ENCODE measurements around the gene STK33.

GRCh38 chr11:8639655-8640054 is 45.6 kb upstream of the STK33 start:
- TF ChIP-seq POLR2A (IDR thresholded peaks at IDR 0.05; ENCODE audit: low read depth, low read length) (no peak), CTCF (IDR thresholded peaks at IDR 0.05; ENCODE audit: extremely low read depth in 1 of 2, insufficient read depth in 1 of 2, low read depth in 1 of 2, low read length in 2 of 2) (no peak), JUN (IDR thresholded peaks at IDR 0.05; ENCODE audit: borderline replicate concordance, insufficient read depth, insufficient read length, low read depth) (no peak), POLR2AphosphoS5 (IDR thresholded peaks at IDR 0.05; ENCODE audit: insufficient read depth, low read depth, low read length) (no peak), EZH2 (IDR thresholded peaks at IDR 0.05; ENCODE audit: borderline replicate concordance, low read depth, low read length, severe bottlenecking) (no peak), FOS (IDR thresholded peaks at IDR 0.05; ENCODE audit: borderline replicate concordance, insufficient read depth, low read length) (no peak)
